Dedifferentiated amniotic fluid mesenchymal stem cell (primary cell): ENCODE results near the gene BBS4.
A peak's percentile ranks its signal among the peaks of the same experiment; 100 is the strongest.
"Not testable (repeated sequence)": the region's sequence is repeated elsewhere in the genome, so short reads cannot be mapped to it uniquely, and the experiment has no call there.

Source experiments
- DNase-seq: peaks from one replicate; pipeline ENCODE4 v3.0.0-alpha.2; 2016; ENCODE audit errors: extremely low spot score

Gene BBS4

GRCh38 chr15:72698938-72699337, 12.9 kb downstream of the BBS4 start:
- DNase-seq, result no peak

DNA sequence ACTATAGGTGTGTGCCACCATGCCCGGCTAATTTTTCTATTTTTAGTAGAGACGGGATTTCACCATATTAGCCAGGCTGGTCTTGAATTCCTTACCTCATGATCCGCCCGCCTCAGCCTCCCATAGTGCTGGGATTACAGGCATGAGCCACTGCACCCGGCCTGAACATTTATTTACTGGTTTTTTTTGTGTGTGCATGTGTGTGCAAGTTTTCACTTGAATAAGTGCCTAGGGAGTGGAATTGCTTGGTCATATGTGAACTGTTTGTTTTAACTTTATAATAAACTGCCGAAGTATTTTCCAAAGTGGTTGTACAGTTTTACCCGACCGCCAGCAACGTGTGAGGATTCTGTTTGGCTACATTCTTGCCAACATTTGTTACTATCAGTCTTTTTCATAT, 14.1 kb downstream of the BBS4 start:
- DNase-seq, result no peak

- DNase-seq, result no peak
Measured at GRCh38 chr15:72706266-72706665, 20.3 kb downstream of the BBS4 start.

DNA sequence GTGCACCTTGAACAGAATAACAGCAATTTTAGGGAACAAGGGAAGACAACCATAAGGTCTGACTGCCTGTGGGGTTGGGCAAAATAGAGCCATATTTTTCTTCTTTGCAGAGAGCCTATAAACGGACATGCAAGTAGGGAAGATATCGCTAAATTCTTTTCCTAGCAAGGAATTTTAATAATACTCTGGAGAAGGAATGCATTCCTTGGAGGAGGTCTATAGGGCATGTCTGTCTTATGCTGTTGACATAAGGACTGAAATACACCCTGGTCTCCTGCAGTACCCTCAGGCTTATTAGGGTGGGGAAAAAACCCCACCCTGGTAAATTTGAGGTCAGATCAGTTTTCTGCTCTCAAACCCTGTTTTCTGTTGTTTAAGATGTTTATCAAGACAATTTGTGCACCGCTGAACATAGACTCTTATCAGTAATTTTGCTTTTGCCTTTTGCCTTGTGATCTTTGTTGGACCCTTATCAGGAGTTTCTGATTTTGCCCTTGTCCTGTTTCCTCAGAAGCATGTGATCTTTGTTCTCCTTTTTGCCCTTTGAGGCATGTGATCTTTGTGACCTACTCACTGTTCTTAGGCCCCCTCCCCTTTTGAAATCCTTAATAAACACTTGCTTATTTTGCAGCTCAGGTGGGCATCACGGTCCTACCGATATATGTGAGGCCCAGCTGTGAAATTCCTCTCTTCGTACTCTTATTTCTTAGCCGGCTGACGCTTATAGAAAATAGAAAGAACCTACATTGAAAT, 22.7 kb downstream of the BBS4 start:
- DNase-seq, result not testable (repeated sequence)

DNA sequence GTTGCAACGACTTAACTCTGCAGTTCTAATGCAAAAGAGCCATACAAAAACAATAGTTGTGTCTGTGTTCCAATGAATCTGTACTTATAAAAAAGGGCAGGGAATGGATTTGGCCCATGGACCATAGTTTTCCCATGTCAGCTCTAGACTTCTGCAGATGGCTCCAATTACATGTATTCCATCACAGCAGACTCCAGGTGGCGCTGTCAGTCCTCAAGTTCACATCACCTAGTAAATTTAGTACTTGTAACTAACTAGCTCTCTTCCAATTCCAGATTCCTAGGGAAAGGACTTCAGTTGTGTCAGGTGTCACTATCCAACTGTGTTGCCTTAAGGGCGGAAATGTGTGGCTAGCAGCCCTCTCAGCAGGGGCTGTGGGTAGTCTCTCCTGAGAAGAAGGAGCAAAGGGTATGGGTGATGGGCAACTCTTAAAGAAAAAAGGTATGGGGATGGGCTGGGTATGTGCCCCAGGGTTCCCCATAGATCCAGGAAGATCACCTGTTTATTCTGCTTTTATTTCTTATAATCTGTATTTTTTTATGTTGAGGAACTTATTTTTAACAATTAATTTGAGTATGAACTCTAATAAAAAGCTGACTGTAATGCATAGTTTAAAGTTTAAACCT, 36.2 kb downstream of the BBS4 start:
- peak; percentile 58 for DNase-seq

- DNase-seq, result no peak
Measured at GRCh38 chr15:72724028-72724427, 38.0 kb downstream of the BBS4 start.

DNA sequence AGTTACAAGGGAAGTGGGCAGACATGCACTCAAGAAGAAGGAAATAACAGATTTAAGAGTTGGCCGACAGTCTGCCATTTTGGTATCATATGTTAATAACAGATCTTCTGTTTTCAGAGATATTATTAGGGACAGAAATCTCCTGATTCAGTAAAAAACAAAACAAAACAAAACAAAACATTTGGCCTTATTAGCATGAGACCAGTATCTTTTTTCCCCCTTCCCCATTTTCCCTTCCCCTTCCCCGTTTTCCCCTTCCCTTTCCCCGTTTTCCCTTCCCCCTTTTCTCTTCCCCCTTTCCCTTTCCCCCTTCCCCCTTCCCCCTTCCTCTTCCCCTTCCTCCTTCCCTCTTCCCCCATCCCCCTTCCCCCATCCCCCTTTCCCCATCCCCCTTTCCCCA, 39.4 kb downstream of the BBS4 start:
- no peak for DNase-seq

GRCh38 chr15:72725851-72726250, 39.8 kb downstream of the BBS4 start:
- DNase-seq, result not testable (repeated sequence)

GRCh38 chr15:72727154-72727553, 41.1 kb downstream of the BBS4 start:
- no peak for DNase-seq

- DNase-seq, result not testable (repeated sequence)
Measured at GRCh38 chr15:72728249-72728648, 42.2 kb downstream of the BBS4 start.

GRCh38 chr15:72728821-72729220, 42.8 kb downstream of the BBS4 start:
- DNase-seq, result no peak

GRCh38 chr15:72732086-72732485, 46.1 kb downstream of the BBS4 start:
- no peak for DNase-seq

- no peak for DNase-seq
Measured at GRCh38 chr15:72732516-72732915, 46.5 kb downstream of the BBS4 start.

GRCh38 chr15:72733941-72734738, 48.1 kb downstream of the BBS4 start:
- no peak for DNase-seq

- DNase-seq, result no peak
Measured at GRCh38 chr15:72735111-72735510, 49.1 kb downstream of the BBS4 start.

GRCh38 chr15:72737061-72737460, 51.1 kb downstream of the BBS4 start:
- DNase-seq, result no peak

- DNase-seq, result no peak
Measured at GRCh38 chr15:72737723-72738122, 51.7 kb downstream of the BBS4 start.

DNA sequence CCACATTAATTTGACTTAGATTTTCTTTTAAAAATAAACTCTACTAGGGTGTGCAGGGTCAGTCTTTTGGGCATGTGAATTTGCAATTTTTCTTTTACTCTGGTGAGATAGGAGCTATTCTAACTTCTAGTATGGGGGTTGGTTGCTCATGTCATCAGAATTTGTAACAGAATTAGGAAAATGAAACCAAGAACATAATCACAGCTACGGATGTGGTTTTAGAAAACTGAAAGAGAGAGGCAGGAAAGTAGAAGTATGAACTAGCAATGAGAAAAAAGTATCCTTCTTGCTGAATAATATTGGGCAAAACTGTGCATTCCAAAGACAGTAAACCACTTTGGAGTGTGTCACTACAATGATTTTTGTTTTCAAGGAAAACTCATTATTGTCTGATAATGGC, 54.2 kb downstream of the BBS4 start:
- no peak for DNase-seq

GRCh38 chr15:72749700-72750099, 63.7 kb downstream of the BBS4 start:
- DNase-seq, result no peak

DNA sequence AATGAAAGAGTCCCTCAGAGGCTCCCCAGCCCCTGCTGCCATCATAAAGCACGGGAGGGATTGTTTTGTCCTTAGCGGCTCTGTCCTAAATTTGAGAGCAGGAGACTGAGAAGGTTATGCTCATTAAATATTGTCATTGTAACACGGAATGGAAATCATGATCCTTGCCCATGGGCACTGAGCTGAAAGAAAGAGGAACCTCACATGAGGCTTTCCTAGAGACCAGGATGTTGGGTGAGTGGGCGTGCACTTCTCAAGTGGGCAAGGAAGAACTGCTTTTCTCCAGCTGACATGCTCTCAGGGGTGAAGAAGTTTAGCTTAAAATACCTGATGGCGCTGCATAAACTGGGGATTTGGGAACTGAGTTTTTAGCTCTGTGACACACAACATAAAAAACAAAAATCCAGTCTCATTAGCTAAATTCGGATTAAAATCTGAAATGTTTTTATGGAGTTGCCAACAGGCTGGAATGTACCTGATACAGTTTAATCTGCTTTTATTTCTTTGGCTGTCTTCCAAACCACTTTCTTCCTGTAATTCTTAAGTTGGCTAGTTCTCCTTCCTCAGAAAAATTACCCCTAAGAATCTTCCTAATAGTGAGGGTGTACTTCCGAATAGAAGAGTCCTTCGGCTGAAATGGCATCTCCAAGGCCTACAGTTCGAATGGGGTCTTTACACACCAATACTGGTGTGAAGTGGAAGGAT, 65.9 kb downstream of the BBS4 start:
- no peak for DNase-seq

GRCh38 chr15:72754096-72754495, 68.1 kb downstream of the BBS4 start:
- DNase-seq, result no peak

- peak; percentile 83 for DNase-seq
Measured at GRCh38 chr15:72758182-72758581, 72.2 kb downstream of the BBS4 start.
